H9 (cell line): ENCODE results near the gene DMXL1. TPM values are rescaled to one million over a fixed set of nuclear protein-coding genes. Genes with fewer than 3 reads are reported as not detected.

Experiments
- DNase-seq: peaks from one replicate; pipeline ENCODE4 v3.0.0-alpha.2; 2017
- H2AFZ ChIP-seq: one replicate; pipeline ENCODE4 v1.6.1; 2013; ENCODE audit warnings: mild to moderate bottlenecking, low read length, control low read depth, moderate library complexity
- H2AK5ac ChIP-seq: 2 replicates; pipeline ENCODE4 v1.6.1; 2013; ENCODE audit warnings: low read length, control low read depth, mixed read lengths; ENCODE audit not compliant: insufficient read length
- H2BK120ac ChIP-seq: one replicate; pipeline ENCODE4 v1.6.1; 2013; ENCODE audit warnings: low read depth, mild to moderate bottlenecking, low read length, control low read depth, inconsistent platforms; ENCODE audit not compliant: poor library complexity, severe bottlenecking
- H2BK12ac ChIP-seq: 2 replicates; pipeline ENCODE4 v1.6.1; 2013; ENCODE audit warnings: low read length, control low read depth, mixed read lengths, low read depth; ENCODE audit not compliant: insufficient read length
- H2BK15ac ChIP-seq: 2 replicates; pipeline ENCODE4 v1.6.1; 2013; ENCODE audit warnings: low read depth, low read length, control low read depth
- H2BK20ac ChIP-seq: one replicate; pipeline ENCODE4 v1.6.1; 2013; ENCODE audit warnings: low read depth, mild to moderate bottlenecking, low read length, control low read depth, inconsistent platforms; ENCODE audit not compliant: poor library complexity, severe bottlenecking
- H2BK5ac ChIP-seq: 2 replicates; pipeline ENCODE4 v1.6.1; 2013; ENCODE audit warnings: low read length, control low read depth, mixed read lengths; ENCODE audit not compliant: insufficient read length
- H3K14ac ChIP-seq: 2 replicates; pipeline ENCODE4 v1.6.1; 2013; ENCODE audit warnings: low read length, control low read depth; ENCODE audit not compliant: insufficient read depth
- H3K18ac ChIP-seq: 2 replicates; pipeline ENCODE4 v1.6.1; 2013; ENCODE audit warnings: low read depth, mild to moderate bottlenecking, mixed read lengths, low read length, control low read depth; ENCODE audit not compliant: insufficient read length
- H3K23ac ChIP-seq: 2 replicates; pipeline ENCODE4 v1.6.1; 2013; ENCODE audit warnings: low read length, control low read depth, mixed read lengths, low read depth; ENCODE audit not compliant: insufficient read length
- H3K23me2 ChIP-seq: 2 replicates; pipeline ENCODE4 v1.6.1; 2013; ENCODE audit warnings: low read depth, mild to moderate bottlenecking, mixed read lengths, low read length, control low read depth; ENCODE audit not compliant: insufficient read length, poor library complexity, severe bottlenecking
- H3K27ac ChIP-seq: 2 replicates; pipeline ENCODE4 v1.5.1; 2013; ENCODE audit warnings: low read length, control low read depth, mixed read lengths, low read depth; ENCODE audit not compliant: insufficient read length
- H3K27me3 ChIP-seq: 2 replicates; pipeline ENCODE4 v1.6.1; 2013; ENCODE audit warnings: low read length, control low read depth, inconsistent platforms; ENCODE audit not compliant: insufficient read depth
- H3K4ac ChIP-seq: 2 replicates; pipeline ENCODE4 v1.6.1; 2013; ENCODE audit warnings: low read depth, mild to moderate bottlenecking, control low read depth, inconsistent platforms, low read length, moderate library complexity
- H3K4me1 ChIP-seq: 2 replicates; pipeline ENCODE4 v1.6.1; 2013; ENCODE audit warnings: low read length, control low read depth, inconsistent platforms; ENCODE audit not compliant: insufficient read depth
- H3K4me2 ChIP-seq: 2 replicates; pipeline ENCODE4 v1.6.1; 2013; ENCODE audit warnings: low read length, control low read depth, mixed read lengths; ENCODE audit not compliant: insufficient read length, insufficient read depth
- H3K56ac ChIP-seq: 2 replicates; pipeline ENCODE4 v1.6.1; 2013; ENCODE audit warnings: low read depth, mild to moderate bottlenecking, mixed read lengths, low read length, control low read depth; ENCODE audit not compliant: insufficient read length
- H3K79me1 ChIP-seq: 2 replicates; pipeline ENCODE4 v1.6.1; 2013; ENCODE audit warnings: low read depth, mild to moderate bottlenecking, moderate library complexity, low read length, control low read depth, inconsistent platforms; ENCODE audit not compliant: insufficient read depth, poor library complexity, severe bottlenecking
- H3K79me2 ChIP-seq: 2 replicates; pipeline ENCODE4 v1.6.1; 2013; ENCODE audit warnings: low read length, control low read depth, inconsistent platforms; ENCODE audit not compliant: insufficient read depth
- H3K9ac ChIP-seq: 2 replicates; pipeline ENCODE4 v1.6.1; 2013; ENCODE audit warnings: low read length, control low read depth, mixed read lengths; ENCODE audit not compliant: insufficient read length; ENCODE audit errors: extremely low read depth
- H3K9me3 ChIP-seq: one replicate; pipeline ENCODE4 v1.6.1; 2013; ENCODE audit warnings: low read depth, low read length, inconsistent platforms; ENCODE audit not compliant: control insufficient read depth
- H3T11ph ChIP-seq: one replicate; pipeline ENCODE4 v1.6.1; 2013; ENCODE audit warnings: mild to moderate bottlenecking, low read length, control low read depth, inconsistent platforms
- H4K20me1 ChIP-seq: one replicate; pipeline ENCODE4 v1.6.1; 2013; ENCODE audit not compliant: control insufficient read depth, insufficient read length, insufficient read depth
- H4K5ac ChIP-seq: 2 replicates; pipeline ENCODE4 v1.6.1; 2013; ENCODE audit warnings: low read depth, mild to moderate bottlenecking, mixed read lengths, low read length, control low read depth; ENCODE audit not compliant: insufficient read length
- H4K8ac ChIP-seq: replicated peaks from 2 replicates; pipeline ENCODE4 v1.6.1; 2013; ENCODE audit warnings: low read length, control low read depth, mixed read lengths, low read depth; ENCODE audit not compliant: insufficient read length
- H4K91ac ChIP-seq: 2 replicates; pipeline ENCODE4 v1.6.1; 2013; ENCODE audit warnings: low read depth, mild to moderate bottlenecking, moderate library complexity, mixed read lengths, low read length, control low read depth; ENCODE audit not compliant: insufficient read length
- H3K27ac Mint-ChIP-seq, 3 experiments: 2 replicates in 2 of 3; 3 replicates in 1 of 3; pipeline ENCODE4 v1.8.0; 2020 to 2021; ENCODE audit warnings: mixed read lengths in 3 of 3, mild to moderate bottlenecking in 1 of 3, moderate library complexity in 1 of 3
- H3K27me3 Mint-ChIP-seq: 2 replicates; pipeline ENCODE4 v1.8.0; 2021; ENCODE audit warnings: low read depth, mild to moderate bottlenecking, moderate library complexity, mixed read lengths
- H3K36me3 Mint-ChIP-seq, 3 experiments: 2 replicates in 2 of 3; 3 replicates in 1 of 3; pipeline ENCODE4 v1.8.0; 2020 to 2021; ENCODE audit warnings: low read depth in 3 of 3, mixed read lengths in 3 of 3; ENCODE audit not compliant: insufficient read depth in 1 of 3
- H3K4me1 Mint-ChIP-seq, 2 experiments: 2 replicates each; pipeline ENCODE4 v1.8.0; 2020; ENCODE audit warnings: mixed read lengths in 2 of 2
- H3K4me3 Mint-ChIP-seq, 2 experiments: 2 replicates in 1 of 2; 3 replicates in 1 of 2; pipeline ENCODE4 v1.8.0; 2020 to 2021; ENCODE audit warnings: mild to moderate bottlenecking in 2 of 2, mixed read lengths in 2 of 2, moderate library complexity in 1 of 2
- H3K9me3 Mint-ChIP-seq, 2 experiments: 2 replicates in 1 of 2; 3 replicates in 1 of 2; pipeline ENCODE4 v1.8.0; 2020; ENCODE audit warnings: mild to moderate bottlenecking in 2 of 2, mixed read lengths in 2 of 2, moderate library complexity in 1 of 2
- CTCF ChIP-seq: fragments of 200-600 bp; sonication (generic); conservative IDR thresholded peaks from 3 replicates; pipeline ENCODE4 v1.8.0; 2021; ENCODE audit warnings: antibody characterized with exemption, mild to moderate bottlenecking
- WGBS: extraction: QIAGEN DNeasy Blood & Tissue Kit; methylation state at CpG from one replicate; pipeline ENCODE4 v1.1.7; 2013; ENCODE audit warnings: missing lambda C conversion rate, low lambda C conversion rate, mixed read lengths; ENCODE audit not compliant: insufficient read length; ENCODE audit errors: extremely low coverage; 5-methylcytosine and 5-hydroxymethylcytosine counted together
- long read RNA-seq: library from polyadenylated mRNA; unstranded; transcript quantifications from one replicate; pipeline ENCODE4 v2.0.0, GENCODE V29; 2020
- total RNA-seq: library from RNA; stranded (reverse); gene quantifications from 2 replicates; pipeline ENCODE4 v1.2.1, GENCODE V29; 2021

Gene DMXL1
- total RNA-seq, result 53.8 and 63.5 TPM in 2 replicates
- long read RNA-seq, transcript DMXL1-203 (13 exons, 1,835 nt), result major isoform, 5 of 87 reads
- long read RNA-seq, partial matches to known transcripts, result 70 of 87 reads
- long read RNA-seq, other reads (novel, unspliced or antisense), result 12 of 87 reads

- H4K91ac ChIP-seq, result no peak within 1 kb of the TSS
- peak within 1 kb of the TSS; percentile 93 for H3K27ac ChIP-seq
- no peaks in the 10 kb centered on the region for H3K27me3 ChIP-seq
- H3K9ac ChIP-seq, result peak within 1 kb of the TSS; percentile 88
- peaks cover 19% of the 10 kb centered on the region; the same call in 1 of the 2 replicates for H3K79me2 ChIP-seq
- H3K79me1 ChIP-seq, result no peaks in the 10 kb centered on the region
- H3K9me3 ChIP-seq, result no peaks in the 10 kb centered on the region
- H3K36me3 Mint-ChIP-seq, result no peaks in the 10 kb centered on the region
- no peak within 1 kb of the TSS for H2AK5ac ChIP-seq
- H3K4me1 ChIP-seq, result peaks cover 2% of the 10 kb centered on the region; the same call in 1 of the 2 replicates
- H3K27me3 Mint-ChIP-seq, result no peaks in the 10 kb centered on the region
- no peak within 1 kb of the TSS for H4K5ac ChIP-seq
- H2BK120ac ChIP-seq, result no peak within 1 kb of the TSS
- no peak within 1 kb of the TSS for H3K23ac ChIP-seq
- no peak within 1 kb of the TSS for H3T11ph ChIP-seq
- no peaks in the 10 kb centered on the region for H3K9me3 Mint-ChIP-seq
- H3K4me3 Mint-ChIP-seq, result peak within 1 kb of the TSS; percentile 91 to 93
- no peak for TF ChIP-seq CTCF
- H3K56ac ChIP-seq, result no peak within 1 kb of the TSS
- DNase-seq, result peak; percentile 99
- no peak within 1 kb of the TSS for H2BK20ac ChIP-seq
- H3K4me1 Mint-ChIP-seq, result peaks cover 31 to 34% of the 10 kb centered on the region in 2 experiments
- H3K4me2 ChIP-seq, result peak within 1 kb of the TSS; percentile 71
- no peak within 1 kb of the TSS for H3K4ac ChIP-seq
- H3K23me2 ChIP-seq, result peaks cover 4% of the 10 kb centered on the region
- H3K27ac Mint-ChIP-seq, result peak within 1 kb of the TSS; percentile 98 to 99 (median 99)
- no peak within 1 kb of the TSS for H2BK15ac ChIP-seq
- no CpG with 5 or more reads among the region's 68 CpGs for WGBS
- peak within 1 kb of the TSS; percentile 14 for H2BK5ac ChIP-seq
- no peak within 1 kb of the TSS for H4K8ac ChIP-seq
- H3K18ac ChIP-seq, result peak within 1 kb of the TSS; percentile 95
- H2AFZ ChIP-seq, result peak within 1 kb of the TSS; percentile 98
- no peak within 1 kb of the TSS for H2BK12ac ChIP-seq
- no peaks in the 10 kb centered on the region for H4K20me1 ChIP-seq
- H3K14ac ChIP-seq, result peak within 1 kb of the TSS; percentile 88
These were observed at the start of gene DMXL1 for GRCh38 chr5:119070828-119071560. TSS of gene DMXL1 (plus strand) at chr5:119071087. CDS start at chr5:119071570, 483 bp downstream.
